WTC11 (cell line): ENCODE measurements around the gene CAPN15. TPM values are rescaled to one million over a fixed set of nuclear protein-coding genes. Genes with fewer than 3 reads are reported as not detected.

Experiments used
- ATAC-seq: fragments of 200-7000 bp; cut with Tn5 transposase; 2 replicates; pipeline ENCODE4 v1.10.0; 2021; ENCODE audit warnings: mild to moderate bottlenecking, moderate library complexity
- CTCF ChIA-PET: fragments of 300-600 bp; sonication (Branson Sonifier 250); formaldehyde crosslinking; loops from one replicate; lab custom pipeline; 2021; ENCODE audit warnings: antibody characterized with exemption; lab: Charles Lee
- POLR2A ChIA-PET: fragments of 350-600 bp; sonication (Branson Sonifier 250); formaldehyde crosslinking; loops from one replicate; lab custom pipeline; 2021; ENCODE audit warnings: antibody characterized with exemption; lab: Charles Lee
- DNase-seq: peaks from one replicate; pipeline ENCODE4 v3.0.0; 2021; ENCODE audit warnings: low spot score
- H3K27ac Mint-ChIP-seq: 2 replicates; pipeline ENCODE4 v1.8.0; 2021; ENCODE audit warnings: mixed read lengths
- H3K27me3 Mint-ChIP-seq: 2 replicates; pipeline ENCODE4 v1.8.0; 2021; ENCODE audit warnings: low read depth, mild to moderate bottlenecking, moderate library complexity, mixed read lengths
- H3K36me3 Mint-ChIP-seq: 2 replicates; pipeline ENCODE4 v1.8.0; 2021; ENCODE audit warnings: mixed read lengths
- H3K4me1 Mint-ChIP-seq: 2 replicates; pipeline ENCODE4 v1.8.0; 2022; ENCODE audit warnings: mixed read lengths
- H3K4me3 Mint-ChIP-seq: 2 replicates; pipeline ENCODE4 v1.8.0; 2021; ENCODE audit warnings: mild to moderate bottlenecking, moderate library complexity, mixed read lengths
- H3K9me3 Mint-ChIP-seq: 2 replicates; pipeline ENCODE4 v1.8.0; 2021; ENCODE audit warnings: mixed read lengths
- CBFB ChIP-seq: sonication (generic); formaldehyde crosslinking; IDR thresholded peaks from 2 replicates; pipeline ENCODE4 v1.8.1; 2022; ENCODE audit warnings: mild to moderate bottlenecking, low read depth, missing genetic modification reagents
- CREB1 ChIP-seq: sonication (generic); formaldehyde crosslinking; IDR thresholded peaks from 2 replicates; pipeline ENCODE4 v1.8.0; 2023; ENCODE audit warnings: mild to moderate bottlenecking, missing genetic modification reagents
- CREM ChIP-seq: sonication (generic); formaldehyde crosslinking; IDR thresholded peaks from 2 replicates; pipeline ENCODE4 v1.8.1; 2022; ENCODE audit warnings: mild to moderate bottlenecking, missing genetic modification reagents, moderate library complexity
- ESRRA ChIP-seq: sonication (generic); formaldehyde crosslinking; IDR thresholded peaks from 2 replicates; pipeline ENCODE4 v1.8.1; 2022; ENCODE audit warnings: mild to moderate bottlenecking, missing genetic modification reagents, borderline replicate concordance
- ETV6 ChIP-seq: sonication (generic); formaldehyde crosslinking; IDR thresholded peaks from 2 replicates; pipeline ENCODE4 v1.8.1; 2022; ENCODE audit warnings: mild to moderate bottlenecking, missing genetic modification reagents
- FOXP1 ChIP-seq: sonication (generic); formaldehyde crosslinking; IDR thresholded peaks from 2 replicates; pipeline ENCODE4 v1.8.0; 2022; ENCODE audit warnings: missing genetic modification reagents, mild to moderate bottlenecking, moderate library complexity, borderline replicate concordance
- HMGA2 ChIP-seq: fragments of 250-450 bp; sonication (Bioruptor Pico); IDR thresholded peaks from 2 replicates; pipeline ENCODE4 v1.4.0; 2021; ENCODE audit warnings: mild to moderate bottlenecking, moderate library complexity
- IRF2 ChIP-seq: sonication (generic); formaldehyde crosslinking; IDR thresholded peaks from 2 replicates; pipeline ENCODE4 v1.8.0; 2022; ENCODE audit warnings: low read depth, missing genetic modification reagents, borderline replicate concordance
- JAZF1 ChIP-seq: fragments of 250-450 bp; sonication (Bioruptor Pico); IDR thresholded peaks from 2 replicates; pipeline ENCODE4 v1.9.0; 2021; ENCODE audit warnings: moderate library complexity, mild to moderate bottlenecking, inconsistent platforms
- MYBL2 ChIP-seq: sonication (generic); formaldehyde crosslinking; IDR thresholded peaks from 2 replicates; pipeline ENCODE4 v1.8.1; 2023; ENCODE audit warnings: mild to moderate bottlenecking, moderate library complexity, missing genetic modification reagents
- NFE2L1 ChIP-seq: sonication (generic); formaldehyde crosslinking; IDR thresholded peaks from 2 replicates; pipeline ENCODE4 v1.8.1; 2023; ENCODE audit warnings: missing genetic modification reagents
- NFYB ChIP-seq: sonication (generic); formaldehyde crosslinking; conservative IDR thresholded peaks from 2 replicates; pipeline ENCODE4 v1.8.0; 2022; ENCODE audit warnings: low read depth, missing genetic modification reagents
- NR1H2 ChIP-seq: sonication (generic); formaldehyde crosslinking; IDR thresholded peaks from 2 replicates; pipeline ENCODE4 v1.9.0; 2021; ENCODE audit warnings: mild to moderate bottlenecking, moderate library complexity, missing genetic modification reagents
- NR3C1 ChIP-seq: sonication (generic); formaldehyde crosslinking; conservative IDR thresholded peaks from 2 replicates; pipeline ENCODE4 v1.8.1; 2023; ENCODE audit warnings: low read depth, mild to moderate bottlenecking, missing genetic modification reagents
- OVOL2 ChIP-seq: fragments of 250-450 bp; sonication (Bioruptor Pico); IDR thresholded peaks from 2 replicates; pipeline ENCODE4 v1.9.0; 2021; ENCODE audit warnings: mild to moderate bottlenecking, borderline replicate concordance
- TEAD1 ChIP-seq: sonication (generic); formaldehyde crosslinking; IDR thresholded peaks from 2 replicates; pipeline ENCODE4 v1.8.0; 2022; ENCODE audit warnings: mild to moderate bottlenecking, missing genetic modification reagents
- total RNA-seq: library from RNA; stranded (reverse); gene quantifications from 3 replicates; pipeline ENCODE4 v1.2.3, GENCODE V29; 2021
- TF ChIP-seq, protein P1 (sequence below): sonication (generic); formaldehyde crosslinking; IDR thresholded peaks from 2 replicates; pipeline ENCODE4 v1.8.1; 2022; ENCODE audit warnings: low read depth, missing genetic modification reagents, borderline replicate concordance
- TF ChIP-seq, protein P2 (sequence below): sonication (generic); formaldehyde crosslinking; IDR thresholded peaks from 2 replicates; pipeline ENCODE4 v1.8.0; 2023; ENCODE audit warnings: mild to moderate bottlenecking, missing genetic modification reagents
- TF ChIP-seq, protein P3 (sequence below): sonication (generic); formaldehyde crosslinking; IDR thresholded peaks from 2 replicates; pipeline ENCODE4 v1.8.1; 2023; ENCODE audit warnings: mild to moderate bottlenecking, missing genetic modification reagents, borderline replicate concordance
- TF ChIP-seq, protein P4 (sequence below): sonication (generic); formaldehyde crosslinking; IDR thresholded peaks from 2 replicates; pipeline ENCODE4 v1.8.0; 2022; ENCODE audit warnings: mild to moderate bottlenecking, missing genetic modification reagents
- TF ChIP-seq, protein P5 (sequence below): sonication (generic); formaldehyde crosslinking; IDR thresholded peaks from 2 replicates; pipeline ENCODE4 v1.8.1; 2022; ENCODE audit warnings: low read depth, mild to moderate bottlenecking, moderate library complexity, missing genetic modification reagents, borderline replicate concordance
- TF ChIP-seq, protein P6 (sequence below): fragments of 250-450 bp; sonication (Bioruptor Pico); IDR thresholded peaks from 2 replicates; pipeline ENCODE4 v1.9.0; 2021; ENCODE audit warnings: moderate library complexity, mild to moderate bottlenecking, inconsistent platforms, borderline replicate concordance

CAPN15 gene
- total RNA-seq, 1 experiment from 2014 or later: 110 TPM

DNA sequence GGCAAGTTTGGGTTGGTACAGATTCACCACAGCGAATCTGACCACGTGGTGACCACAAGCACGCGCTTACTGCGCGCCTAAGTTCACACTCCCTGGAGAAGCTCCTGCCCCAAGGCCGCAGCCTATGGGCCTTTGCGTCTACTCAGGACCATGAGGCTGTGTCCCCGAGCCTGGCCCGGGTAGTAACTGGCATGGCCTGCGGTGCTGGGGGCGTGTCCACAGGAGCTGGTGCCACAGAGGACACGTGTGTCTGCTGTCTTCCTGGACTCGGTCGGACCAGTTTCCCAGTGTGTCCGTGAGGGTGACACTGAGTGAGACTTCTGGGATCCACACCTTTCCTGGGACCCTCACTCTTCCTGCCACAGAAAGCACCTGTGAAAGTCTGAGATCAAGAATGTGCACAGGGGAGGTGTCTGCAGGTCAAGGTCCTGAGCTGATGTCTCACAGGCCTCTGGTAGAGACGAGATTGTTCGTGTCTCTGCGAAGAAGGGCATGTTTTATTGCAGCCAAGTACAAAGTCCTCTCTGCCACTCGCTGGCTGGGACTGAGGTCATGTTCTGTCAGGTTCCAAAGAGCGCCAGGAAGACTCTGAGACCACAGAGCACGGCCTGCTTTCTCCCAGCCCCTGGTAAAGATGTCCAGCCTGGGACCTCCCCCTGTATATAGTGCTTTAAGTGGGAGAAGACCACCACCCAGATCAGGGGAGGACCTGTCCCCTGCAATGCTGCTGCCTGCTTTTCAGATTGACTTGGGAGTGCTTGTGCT lies 25.2 kb upstream of the CAPN15 start (continued):
- TF ChIP-seq NR3C1 (no peak), ETV6 (CRISPR knock-in tag) (no peak), MYBL2 (CRISPR knock-in tag) (no peak), ESRRA (CRISPR knock-in tag) (no peak), FOXP1 (CRISPR knock-in tag) (no peak)
- TF ChIP-seq, protein P1, sequence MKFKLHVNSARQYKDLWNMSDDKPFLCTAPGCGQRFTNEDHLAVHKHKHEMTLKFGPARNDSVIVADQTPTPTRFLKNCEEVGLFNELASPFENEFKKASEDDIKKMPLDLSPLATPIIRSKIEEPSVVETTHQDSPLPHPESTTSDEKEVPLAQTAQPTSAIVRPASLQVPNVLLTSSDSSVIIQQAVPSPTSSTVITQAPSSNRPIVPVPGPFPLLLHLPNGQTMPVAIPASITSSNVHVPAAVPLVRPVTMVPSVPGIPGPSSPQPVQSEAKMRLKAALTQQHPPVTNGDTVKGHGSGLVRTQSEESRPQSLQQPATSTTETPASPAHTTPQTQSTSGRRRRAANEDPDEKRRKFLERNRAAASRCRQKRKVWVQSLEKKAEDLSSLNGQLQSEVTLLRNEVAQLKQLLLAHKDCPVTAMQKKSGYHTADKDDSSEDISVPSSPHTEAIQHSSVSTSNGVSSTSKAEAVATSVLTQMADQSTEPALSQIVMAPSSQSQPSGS: no peak

DNA sequence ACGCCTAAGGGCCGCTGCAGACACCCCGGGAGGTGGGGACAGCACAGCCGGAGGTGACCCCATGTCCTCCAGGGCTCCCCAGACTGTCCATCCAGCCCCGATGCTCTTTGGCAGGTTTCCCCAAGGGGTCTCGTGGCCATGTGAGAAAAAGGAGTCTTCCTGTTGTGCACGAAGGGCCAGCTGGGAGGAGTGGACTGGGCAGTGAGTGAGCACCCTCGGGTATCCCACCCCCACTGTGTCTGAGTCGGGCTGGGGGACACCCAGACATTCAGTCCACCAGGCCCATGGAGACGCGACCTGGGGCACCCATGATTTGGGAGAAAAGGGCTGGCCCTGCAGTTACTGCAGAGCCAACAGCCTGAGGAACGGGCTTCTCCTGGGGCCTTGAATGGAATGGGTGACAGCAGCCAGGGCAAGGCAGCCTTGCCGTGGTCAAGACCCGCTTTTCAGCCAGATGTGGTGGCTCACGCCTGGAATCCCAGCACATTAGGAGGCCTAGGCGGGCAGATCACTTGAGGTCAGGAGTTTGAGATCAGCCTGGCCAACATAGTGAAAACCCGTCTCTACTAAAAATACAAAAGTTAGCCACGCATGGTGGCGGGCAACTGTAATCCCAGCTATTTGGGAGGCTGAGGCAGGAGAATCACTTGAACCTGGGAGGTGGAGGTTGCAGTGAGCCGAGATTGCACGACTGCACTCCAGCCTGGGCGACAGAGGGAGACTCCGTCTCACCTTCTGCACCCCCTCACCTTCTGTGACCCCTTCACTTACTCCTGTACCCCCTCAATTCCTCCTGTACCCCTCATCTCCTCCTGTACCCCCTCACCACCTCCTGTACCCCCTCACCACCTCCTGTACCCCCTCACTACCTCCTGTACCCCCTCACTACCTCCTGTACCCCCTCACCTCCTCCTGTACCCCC lies 24.1 kb upstream of the CAPN15 start:
- CTCF ChIA-PET: interaction anchor here (7.6 kb wide), 1 partner anchor 16 kb away, joined by 49 read pairs; no protein-coding TSS in a partner anchor
- Mint-ChIP-seq H3K27ac (no peak overlapping the region), H3K36me3 (peaks cover 4% of the 10 kb centered on the region; the same call in 1 of the 2 replicates), H3K9me3 (no peaks in the 10 kb centered on the region), H3K27me3 (no peaks in the 10 kb centered on the region), H3K4me3 (no peak overlapping the region), H3K4me1 (peaks cover 3% of the 10 kb centered on the region; the same call in 1 of the 2 replicates)
- POLR2A ChIA-PET: no interaction called here
- ATAC-seq (no peak), DNase-seq (no peak)
- TF ChIP-seq ETV6 (CRISPR knock-in tag) (no peak), CREB1 (CRISPR knock-in tag) (no peak), TEAD1 (CRISPR knock-in tag) (no peak), NR1H2 (CRISPR knock-in tag) (no peak), JAZF1 (CRISPR knock-in tag) (no peak), IRF2 (CRISPR knock-in tag) (no peak), NFE2L1 (CRISPR knock-in tag) (no peak), CBFB (no peak), NFYB (CRISPR knock-in tag) (no peak), CREM (CRISPR knock-in tag) (no peak), HMGA2 (CRISPR knock-in tag) (no peak), OVOL2 (CRISPR knock-in tag) (no peak)
- TF ChIP-seq, protein P2, sequence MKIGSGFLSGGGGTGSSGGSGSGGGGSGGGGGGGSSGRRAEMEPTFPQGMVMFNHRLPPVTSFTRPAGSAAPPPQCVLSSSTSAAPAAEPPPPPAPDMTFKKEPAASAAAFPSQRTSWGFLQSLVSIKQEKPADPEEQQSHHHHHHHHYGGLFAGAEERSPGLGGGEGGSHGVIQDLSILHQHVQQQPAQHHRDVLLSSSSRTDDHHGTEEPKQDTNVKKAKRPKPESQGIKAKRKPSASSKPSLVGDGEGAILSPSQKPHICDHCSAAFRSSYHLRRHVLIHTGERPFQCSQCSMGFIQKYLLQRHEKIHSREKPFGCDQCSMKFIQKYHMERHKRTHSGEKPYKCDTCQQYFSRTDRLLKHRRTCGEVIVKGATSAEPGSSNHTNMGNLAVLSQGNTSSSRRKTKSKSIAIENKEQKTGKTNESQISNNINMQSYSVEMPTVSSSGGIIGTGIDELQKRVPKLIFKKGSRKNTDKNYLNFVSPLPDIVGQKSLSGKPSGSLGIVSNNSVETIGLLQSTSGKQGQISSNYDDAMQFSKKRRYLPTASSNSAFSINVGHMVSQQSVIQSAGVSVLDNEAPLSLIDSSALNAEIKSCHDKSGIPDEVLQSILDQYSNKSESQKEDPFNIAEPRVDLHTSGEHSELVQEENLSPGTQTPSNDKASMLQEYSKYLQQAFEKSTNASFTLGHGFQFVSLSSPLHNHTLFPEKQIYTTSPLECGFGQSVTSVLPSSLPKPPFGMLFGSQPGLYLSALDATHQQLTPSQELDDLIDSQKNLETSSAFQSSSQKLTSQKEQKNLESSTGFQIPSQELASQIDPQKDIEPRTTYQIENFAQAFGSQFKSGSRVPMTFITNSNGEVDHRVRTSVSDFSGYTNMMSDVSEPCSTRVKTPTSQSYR (CRISPR knock-in tag): no peak
- TF ChIP-seq, protein P3, sequence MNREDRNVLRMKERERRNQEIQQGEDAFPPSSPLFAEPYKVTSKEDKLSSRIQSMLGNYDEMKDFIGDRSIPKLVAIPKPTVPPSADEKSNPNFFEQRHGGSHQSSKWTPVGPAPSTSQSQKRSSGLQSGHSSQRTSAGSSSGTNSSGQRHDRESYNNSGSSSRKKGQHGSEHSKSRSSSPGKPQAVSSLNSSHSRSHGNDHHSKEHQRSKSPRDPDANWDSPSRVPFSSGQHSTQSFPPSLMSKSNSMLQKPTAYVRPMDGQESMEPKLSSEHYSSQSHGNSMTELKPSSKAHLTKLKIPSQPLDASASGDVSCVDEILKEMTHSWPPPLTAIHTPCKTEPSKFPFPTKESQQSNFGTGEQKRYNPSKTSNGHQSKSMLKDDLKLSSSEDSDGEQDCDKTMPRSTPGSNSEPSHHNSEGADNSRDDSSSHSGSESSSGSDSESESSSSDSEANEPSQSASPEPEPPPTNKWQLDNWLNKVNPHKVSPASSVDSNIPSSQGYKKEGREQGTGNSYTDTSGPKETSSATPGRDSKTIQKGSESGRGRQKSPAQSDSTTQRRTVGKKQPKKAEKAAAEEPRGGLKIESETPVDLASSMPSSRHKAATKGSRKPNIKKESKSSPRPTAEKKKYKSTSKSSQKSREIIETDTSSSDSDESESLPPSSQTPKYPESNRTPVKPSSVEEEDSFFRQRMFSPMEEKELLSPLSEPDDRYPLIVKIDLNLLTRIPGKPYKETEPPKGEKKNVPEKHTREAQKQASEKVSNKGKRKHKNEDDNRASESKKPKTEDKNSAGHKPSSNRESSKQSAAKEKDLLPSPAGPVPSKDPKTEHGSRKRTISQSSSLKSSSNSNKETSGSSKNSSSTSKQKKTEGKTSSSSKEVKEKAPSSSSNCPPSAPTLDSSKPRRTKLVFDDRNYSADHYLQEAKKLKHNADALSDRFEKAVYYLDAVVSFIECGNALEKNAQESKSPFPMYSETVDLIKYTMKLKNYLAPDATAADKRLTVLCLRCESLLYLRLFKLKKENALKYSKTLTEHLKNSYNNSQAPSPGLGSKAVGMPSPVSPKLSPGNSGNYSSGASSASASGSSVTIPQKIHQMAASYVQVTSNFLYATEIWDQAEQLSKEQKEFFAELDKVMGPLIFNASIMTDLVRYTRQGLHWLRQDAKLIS (CRISPR knock-in tag): no peak
- TF ChIP-seq, protein P4, sequence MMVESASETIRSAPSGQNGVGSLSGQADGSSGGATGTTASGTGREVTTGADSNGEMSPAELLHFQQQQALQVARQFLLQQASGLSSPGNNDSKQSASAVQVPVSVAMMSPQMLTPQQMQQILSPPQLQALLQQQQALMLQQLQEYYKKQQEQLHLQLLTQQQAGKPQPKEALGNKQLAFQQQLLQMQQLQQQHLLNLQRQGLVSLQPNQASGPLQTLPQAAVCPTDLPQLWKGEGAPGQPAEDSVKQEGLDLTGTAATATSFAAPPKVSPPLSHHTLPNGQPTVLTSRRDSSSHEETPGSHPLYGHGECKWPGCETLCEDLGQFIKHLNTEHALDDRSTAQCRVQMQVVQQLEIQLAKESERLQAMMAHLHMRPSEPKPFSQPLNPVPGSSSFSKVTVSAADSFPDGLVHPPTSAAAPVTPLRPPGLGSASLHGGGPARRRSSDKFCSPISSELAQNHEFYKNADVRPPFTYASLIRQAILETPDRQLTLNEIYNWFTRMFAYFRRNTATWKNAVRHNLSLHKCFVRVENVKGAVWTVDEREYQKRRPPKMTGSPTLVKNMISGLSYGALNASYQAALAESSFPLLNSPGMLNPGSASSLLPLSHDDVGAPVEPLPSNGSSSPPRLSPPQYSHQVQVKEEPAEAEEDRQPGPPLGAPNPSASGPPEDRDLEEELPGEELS (CRISPR knock-in tag): no peak
- TF ChIP-seq, protein P5, sequence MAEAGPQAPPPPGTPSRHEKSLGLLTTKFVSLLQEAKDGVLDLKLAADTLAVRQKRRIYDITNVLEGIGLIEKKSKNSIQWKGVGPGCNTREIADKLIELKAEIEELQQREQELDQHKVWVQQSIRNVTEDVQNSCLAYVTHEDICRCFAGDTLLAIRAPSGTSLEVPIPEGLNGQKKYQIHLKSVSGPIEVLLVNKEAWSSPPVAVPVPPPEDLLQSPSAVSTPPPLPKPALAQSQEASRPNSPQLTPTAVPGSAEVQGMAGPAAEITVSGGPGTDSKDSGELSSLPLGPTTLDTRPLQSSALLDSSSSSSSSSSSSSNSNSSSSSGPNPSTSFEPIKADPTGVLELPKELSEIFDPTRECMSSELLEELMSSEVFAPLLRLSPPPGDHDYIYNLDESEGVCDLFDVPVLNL (CRISPR knock-in tag): no peak
- TF ChIP-seq, protein P6, sequence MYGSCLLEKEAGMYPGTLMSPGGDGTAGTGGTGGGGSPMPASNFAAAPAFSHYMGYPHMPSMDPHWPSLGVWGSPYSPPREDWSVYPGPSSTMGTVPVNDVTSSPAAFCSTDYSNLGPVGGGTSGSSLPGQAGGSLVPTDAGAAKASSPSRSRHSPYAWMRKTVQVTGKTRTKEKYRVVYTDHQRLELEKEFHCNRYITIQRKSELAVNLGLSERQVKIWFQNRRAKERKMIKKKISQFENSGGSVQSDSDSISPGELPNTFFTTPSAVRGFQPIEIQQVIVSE (CRISPR knock-in tag): no peak
